HG02943 (cell line): ENCODE measurements around the gene SRRM2.
A peak's percentile ranks its signal among the peaks of the same experiment; 100 is the strongest.

ENCODE experiments used
- ATAC-seq: cut with Tn5 transposase; IDR thresholded peaks from one replicate; pipeline ENCODE4 v1.9.1; 2021; ENCODE audit warnings: mild to moderate bottlenecking, low read depth, moderate library complexity; ENCODE audit not compliant: unreplicated experiment

Gene SRRM2

DNA sequence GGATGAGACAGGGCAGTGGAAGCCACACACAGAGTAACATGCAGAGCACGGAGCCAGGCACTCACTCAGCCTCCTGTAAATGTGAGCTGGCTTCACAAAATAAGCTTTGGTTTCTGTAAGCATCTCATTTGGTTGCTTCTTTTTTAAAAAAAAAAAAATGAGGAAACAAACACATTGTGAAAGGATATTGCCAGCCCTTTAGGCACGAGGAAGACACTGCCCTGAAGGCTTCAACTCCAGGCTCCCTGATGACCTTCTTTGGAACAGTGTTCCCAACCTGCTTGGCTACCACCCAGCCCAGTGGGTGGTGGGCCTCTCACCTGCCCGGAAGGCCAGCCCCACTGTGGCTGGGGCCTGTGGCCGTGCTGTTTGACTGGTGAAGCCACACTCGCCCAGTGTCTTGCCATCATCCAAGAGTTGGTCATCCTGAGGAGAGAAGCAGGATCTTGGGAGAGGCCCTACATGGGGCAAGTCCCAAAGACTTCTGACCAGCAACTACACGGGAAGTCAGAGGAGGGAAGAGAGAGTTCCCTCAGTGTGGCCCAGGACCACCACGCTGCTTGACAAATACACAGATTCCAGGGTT, 22.8 kb downstream of the SRRM2 start:
- ATAC-seq = no peak

GRCh38 chr16:2775765-2776499, 23.5 kb downstream of the SRRM2 start:
- ATAC-seq = no peak

DNA sequence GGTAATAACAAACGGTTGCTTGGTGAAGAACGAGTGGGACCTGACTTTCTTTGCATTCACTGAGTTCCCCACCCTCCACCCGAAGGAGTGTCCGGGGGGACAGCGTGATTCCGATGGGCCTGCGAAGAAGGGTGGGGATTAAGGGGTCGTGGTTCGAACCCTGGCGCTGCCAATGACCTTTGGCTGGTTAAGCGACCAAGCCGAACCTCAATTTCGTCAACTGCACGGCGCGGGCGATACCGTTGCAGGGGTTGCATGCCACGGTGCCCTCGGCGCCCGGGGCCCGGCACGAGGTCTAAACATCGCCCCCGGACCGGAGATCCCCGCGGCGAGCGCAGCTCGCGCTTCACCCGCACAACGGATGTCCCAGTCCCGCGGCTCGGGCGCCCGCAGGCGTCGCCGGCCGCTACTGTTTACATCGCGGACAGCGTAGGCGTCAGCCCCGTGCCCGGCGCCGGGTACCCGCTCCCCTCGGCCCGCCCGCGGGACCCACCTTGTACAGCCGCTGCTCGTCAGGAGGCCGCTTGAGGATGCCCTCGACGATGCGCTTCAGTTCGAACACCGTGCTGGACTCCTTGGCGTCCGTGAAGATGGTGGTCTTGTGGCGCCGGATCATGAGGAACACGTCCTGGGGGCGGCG, 24.2 kb downstream of the SRRM2 start:
- no peak for ATAC-seq

- peak; percentile 60 for ATAC-seq
Observed at GRCh38 chr16:2777231-2777902, 24.9 kb downstream of the SRRM2 start, which contains the start of gene ELOB. TSS of gene ELOB (minus strand) at chr16:2777280. CDS start at chr16:2777239, 41 bp downstream.

- peak; percentile 14 for ATAC-seq
Observed at GRCh38 chr16:2777903-2778629, 25.6 kb downstream of the SRRM2 start.

DNA sequence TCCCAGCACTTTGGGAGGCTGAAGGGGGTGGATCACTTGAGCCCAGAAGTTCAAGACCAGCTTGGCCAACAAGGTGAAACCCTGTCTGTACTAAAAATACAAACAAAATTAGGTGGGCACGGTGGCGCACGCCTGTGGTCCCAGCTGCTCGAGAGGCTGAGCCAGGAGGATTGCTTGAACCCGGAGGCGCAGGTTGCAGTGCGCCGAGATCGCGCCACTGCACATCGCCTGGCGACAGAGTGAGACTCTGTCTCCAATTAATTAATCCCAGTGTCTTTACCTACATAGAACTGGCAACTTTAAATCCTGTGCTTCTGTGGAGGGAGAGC, 26.2 kb downstream of the SRRM2 start:
- no peak for ATAC-seq

DNA sequence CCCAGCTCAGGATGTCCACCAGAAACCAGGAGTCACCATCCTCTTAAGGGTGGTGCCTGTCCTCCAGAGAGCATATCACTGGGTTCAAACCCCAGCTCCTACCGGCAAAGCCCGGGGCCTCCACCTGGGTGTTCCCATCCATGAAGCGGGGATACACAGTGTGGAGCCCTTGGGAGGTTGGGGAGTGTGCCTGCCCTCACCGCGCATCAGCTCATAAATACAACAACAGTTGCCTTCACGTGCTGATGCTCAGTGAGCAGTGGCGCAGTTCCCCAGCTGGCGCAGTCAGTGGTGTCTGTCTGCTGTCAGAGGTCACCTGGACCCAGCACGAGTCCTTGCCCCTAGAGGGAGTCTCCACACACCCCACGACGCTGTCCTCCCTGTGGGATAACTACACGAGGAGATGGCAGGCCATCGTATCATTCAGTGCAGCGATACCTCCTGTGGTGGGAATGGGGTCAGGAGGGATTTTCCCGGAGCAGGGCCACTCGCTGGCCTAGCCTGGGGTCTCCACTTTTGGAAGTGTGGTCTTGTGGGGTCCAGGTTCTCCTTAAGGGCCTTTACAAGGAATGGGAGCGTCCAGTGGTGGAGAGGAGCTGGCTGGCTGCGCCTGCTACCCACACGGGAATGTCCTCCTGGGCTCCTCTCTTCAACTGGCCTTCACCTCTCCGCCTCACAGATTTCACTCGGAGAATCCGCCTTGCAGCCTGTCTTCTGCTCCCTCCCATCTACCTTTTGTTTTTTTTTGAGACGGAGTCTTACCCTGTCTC, 26.9 kb downstream of the SRRM2 start:
- no peak for ATAC-seq

DNA sequence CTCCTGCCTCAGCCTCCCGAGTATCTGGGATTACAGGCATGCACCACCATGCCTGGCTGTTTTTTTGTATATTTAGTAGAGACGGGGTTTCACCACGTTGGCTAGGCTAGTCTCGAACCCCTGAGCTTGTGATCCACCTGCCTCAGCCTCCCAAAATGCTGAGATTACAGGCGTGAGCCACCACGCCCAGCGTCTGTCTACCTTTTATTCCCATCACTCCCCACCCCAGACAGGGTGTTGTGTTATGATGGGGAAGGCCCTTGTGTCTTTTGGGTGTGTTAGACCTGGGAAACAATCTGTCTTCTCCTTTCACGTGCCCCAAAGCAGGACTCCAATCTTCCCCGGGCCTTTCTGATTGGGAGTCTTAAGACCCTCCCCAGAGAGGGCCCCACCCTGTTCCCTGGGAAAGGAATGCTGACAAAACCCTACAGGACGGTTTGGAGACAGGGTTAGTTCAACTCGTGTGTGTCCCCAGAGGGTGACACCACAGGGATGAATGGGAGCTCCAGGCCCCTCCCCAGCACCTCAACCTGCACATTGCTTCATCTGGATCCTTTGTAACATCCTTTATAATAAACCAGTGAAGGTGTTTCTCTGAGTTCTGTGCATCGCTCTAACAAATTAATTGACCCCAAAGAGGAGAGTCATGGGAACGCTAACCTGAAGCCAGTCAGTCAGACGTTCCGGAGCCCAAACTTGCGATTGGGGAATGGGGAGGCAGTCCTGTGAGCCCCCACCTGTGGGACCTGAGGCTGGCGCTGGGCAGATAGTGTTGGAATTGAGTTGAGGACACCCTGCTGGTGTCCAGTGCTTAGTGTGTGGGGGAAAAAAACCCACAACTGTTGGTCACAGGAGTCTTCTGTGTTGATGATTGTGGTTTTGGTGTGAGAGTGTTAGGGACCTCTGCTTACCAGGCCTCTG, 27.8 kb downstream of the SRRM2 start:
- ATAC-seq = no peak

DNA sequence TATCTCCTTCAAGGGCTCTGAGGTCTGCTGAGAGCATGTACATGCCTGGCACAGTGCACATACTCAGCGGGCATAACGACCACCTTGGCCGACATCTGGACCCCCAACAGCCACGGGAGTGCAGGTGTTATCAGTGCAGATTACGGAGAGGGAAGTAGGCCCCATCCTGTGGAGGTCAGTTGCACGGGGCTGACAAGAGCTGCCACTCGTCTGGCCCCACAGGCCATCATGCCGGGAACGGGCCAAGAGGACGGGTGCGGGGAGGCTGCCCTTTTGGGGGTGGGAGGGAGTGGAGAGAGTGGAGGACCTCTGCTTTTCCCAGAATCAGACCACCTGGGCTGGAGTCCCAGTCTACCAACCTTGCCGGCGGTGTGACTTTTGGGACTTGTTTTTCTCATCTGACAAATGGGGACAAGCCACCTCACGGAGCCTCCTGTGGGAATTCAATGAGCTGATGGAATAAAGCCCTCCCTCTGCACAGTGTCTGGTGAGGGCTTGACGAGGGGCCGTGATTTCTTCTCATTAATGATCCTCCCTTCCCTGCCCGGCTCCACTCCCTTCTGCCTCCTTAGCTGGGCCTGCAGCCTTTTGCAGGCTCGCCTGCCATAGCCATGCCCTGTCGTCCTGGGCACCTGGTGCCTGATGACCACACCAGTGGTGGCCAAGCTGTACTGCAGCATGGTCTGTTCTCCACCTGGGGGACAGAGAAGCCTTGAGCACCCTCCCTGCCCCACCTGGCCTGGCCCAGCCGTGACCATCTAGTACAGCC, 30.3 kb downstream of the SRRM2 start:
- no peak for ATAC-seq

DNA sequence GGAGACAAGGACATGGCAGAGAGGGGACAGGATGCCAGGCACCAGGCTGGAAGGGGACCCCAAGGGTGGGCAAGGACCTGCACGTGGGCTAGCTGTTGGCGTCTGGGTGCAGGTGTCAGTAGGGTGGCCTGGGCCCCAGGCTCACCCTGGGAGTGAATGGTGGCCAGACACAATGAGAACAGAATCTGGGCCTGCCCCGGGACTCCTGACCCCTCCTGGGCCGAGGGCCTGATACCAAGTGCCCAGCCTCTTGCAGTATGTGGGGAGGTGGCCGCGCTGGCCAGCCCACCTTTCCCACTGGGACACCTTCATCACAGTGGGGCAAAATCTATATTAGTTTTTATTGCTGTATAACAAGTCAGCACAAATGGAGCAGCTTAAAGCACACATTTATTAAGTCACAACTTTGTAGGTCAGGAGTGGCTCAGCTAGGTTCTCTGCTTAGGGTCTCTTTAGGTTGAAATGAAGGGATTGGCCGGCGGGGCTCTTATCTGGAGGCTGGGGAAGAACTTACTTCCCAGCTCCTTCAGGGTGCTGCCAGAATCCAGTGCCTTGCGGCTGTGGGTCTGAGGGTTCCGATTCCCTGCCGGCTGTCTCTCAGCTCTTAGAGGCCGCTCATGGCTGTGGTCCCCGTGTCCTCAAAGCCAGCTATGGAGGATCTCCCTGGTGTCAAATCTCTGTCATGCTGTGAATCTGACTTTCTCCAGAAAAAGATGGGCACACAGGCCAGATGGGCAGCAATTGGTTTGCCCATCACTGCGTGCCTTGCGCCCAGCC, 31.3 kb downstream of the SRRM2 start:
- no peak for ATAC-seq

- ATAC-seq = no peak
Observed at GRCh38 chr16:2784358-2785100, 32.1 kb downstream of the SRRM2 start.

DNA sequence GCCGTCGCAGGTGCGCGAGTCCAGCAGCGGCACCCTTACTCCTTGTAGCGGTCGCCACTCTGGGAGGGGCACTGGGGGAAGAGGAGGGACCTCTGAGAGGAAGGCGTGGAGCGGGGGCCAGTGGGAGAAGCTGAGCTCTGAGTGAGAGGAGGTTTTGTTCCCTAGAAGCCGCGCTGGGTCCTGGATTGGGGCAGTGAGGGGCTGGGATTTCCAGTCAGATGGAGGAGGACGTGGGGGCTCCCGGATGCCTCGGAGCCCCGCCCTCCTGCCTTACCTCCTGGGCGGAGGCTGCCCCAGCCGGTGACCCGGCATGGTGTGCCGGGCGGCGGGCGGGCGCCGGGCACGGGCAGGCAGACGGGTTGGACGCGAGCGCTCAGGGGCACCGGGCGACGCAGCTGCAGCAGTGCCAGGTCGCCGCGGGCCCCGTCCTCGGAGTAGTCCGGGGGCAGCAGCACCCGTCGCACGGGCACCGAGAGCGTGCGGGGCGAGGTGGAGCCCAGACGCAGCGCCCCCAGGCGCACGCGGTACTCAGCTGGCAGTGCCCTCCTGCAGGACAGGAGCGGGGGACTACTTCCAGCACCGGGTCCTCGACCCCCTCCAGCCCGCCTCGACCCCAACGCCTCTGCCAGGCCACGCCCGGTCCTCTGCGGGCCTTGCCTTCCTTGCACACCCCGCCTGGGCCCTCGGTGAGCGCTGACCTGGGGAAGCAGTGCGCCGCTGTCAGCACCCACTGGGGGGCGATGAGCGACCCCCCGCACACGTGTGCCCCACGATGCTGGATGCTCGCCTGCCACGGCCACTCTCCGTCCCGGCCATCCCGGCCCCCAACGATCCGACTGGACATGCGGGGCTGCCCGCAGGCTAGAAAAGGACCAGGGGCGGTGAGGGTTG, 32.9 kb downstream of the SRRM2 start:
- ATAC-seq = no peak

GRCh38 chr16:2786061-2786825, 33.8 kb downstream of the SRRM2 start:
- no peak for ATAC-seq

- ATAC-seq = no peak
Observed at GRCh38 chr16:2786826-2787151, 34.4 kb downstream of the SRRM2 start.

GRCh38 chr16:2787406-2787805, 35.0 kb downstream of the SRRM2 start, which contains the start of gene PRSS33:
TSS of gene PRSS33 (minus strand) at chr16:2787560. CDS start at chr16:2786547, 1,013 bp downstream.
- ATAC-seq = no peak
